GM21825 (cell line): ENCODE measurements around the gene LSP1.
"Not testable (repeated sequence)": the region's sequence is repeated elsewhere in the genome, so short reads cannot be mapped to it uniquely, and the experiment has no call there.

Experiments
- ATAC-seq: cut with Tn5 transposase; IDR thresholded peaks from one replicate; pipeline ENCODE4 v1.9.1; 2021; ENCODE audit warnings: mild to moderate bottlenecking, moderate library complexity; ENCODE audit not compliant: unreplicated experiment

LSP1 gene

GRCh38 chr11:1862588-1863351, 9.9 kb downstream of the LSP1 start:
- ATAC-seq, result no peak

GRCh38 chr11:1863352-1864216, 10.7 kb downstream of the LSP1 start:
- no peak for ATAC-seq

GRCh38 chr11:1864231-1864630, 11.3 kb downstream of the LSP1 start:
- no peak for ATAC-seq

GRCh38 chr11:1864831-1865665, 12.2 kb downstream of the LSP1 start:
- ATAC-seq, result no peak

GRCh38 chr11:1866226-1866625, 13.3 kb downstream of the LSP1 start:
- ATAC-seq, result no peak

- ATAC-seq, result no peak
These were observed 13.9 kb downstream of the LSP1 start for GRCh38 chr11:1866776-1867175.

- no peak for ATAC-seq
These were observed 14.5 kb downstream of the LSP1 start for GRCh38 chr11:1867381-1867780.

GRCh38 chr11:1868056-1868635, 15.3 kb downstream of the LSP1 start:
- ATAC-seq, result no peak

- ATAC-seq, result no peak
These were observed 15.9 kb downstream of the LSP1 start for GRCh38 chr11:1868636-1869291.

- no peak for ATAC-seq
These were observed 16.8 kb downstream of the LSP1 start for GRCh38 chr11:1869427-1870325.

GRCh38 chr11:1870326-1870696, 17.4 kb downstream of the LSP1 start:
- ATAC-seq, result no peak

- no peak for ATAC-seq
These were observed 18.0 kb downstream of the LSP1 start for GRCh38 chr11:1870721-1871466.

- no peak for ATAC-seq
These were observed 18.6 kb downstream of the LSP1 start for GRCh38 chr11:1871531-1871930.

- no peak for ATAC-seq
These were observed 19.5 kb downstream of the LSP1 start for GRCh38 chr11:1872267-1872985.

- no peak for ATAC-seq
These were observed 20.3 kb downstream of the LSP1 start for GRCh38 chr11:1873048-1873812.

- ATAC-seq, result not testable (repeated sequence)
These were observed 20.9 kb downstream of the LSP1 start for GRCh38 chr11:1873813-1874150.

GRCh38 chr11:1874441-1875092, 21.7 kb downstream of the LSP1 start:
- ATAC-seq, result not testable (repeated sequence)
